HepG2 (cell line): Measurements from ENCODE around the gene TUBGCP5. TPM values are rescaled to one million over a fixed set of nuclear protein-coding genes. Genes with fewer than 3 reads are reported as not detected.

Source experiments
- ATAC-seq: fragments of 200-7000 bp; cut with Tn5 transposase; 3 replicates; pipeline ENCODE4 v1.9.1; 2020; ENCODE audit warnings: mild to moderate bottlenecking, moderate library complexity
- BruUV-seq: library from RNA; stranded (reverse); fragments of 400-500 nt; replicated peaks from 2 replicates; lab custom pipeline; 2021; lab: Mats Ljungman, UMichigan
- CTCF ChIA-PET: fragments of 300-600 bp; formaldehyde crosslinking; extraction: SDS; loops from one replicate; lab custom pipeline; 2021; ENCODE audit warnings: low total read pairs, inconsistent platforms, low intra/inter-chr PET ratio; lab: Yijun Ruan, JAX
- POLR2A ChIA-PET: fragments of 350-600 bp; sonication (Branson Sonifier 250); formaldehyde crosslinking; loops from one replicate; lab custom pipeline; 2020; ENCODE audit warnings: antibody characterized with exemption, inconsistent platforms; lab: Yijun Ruan, JAX
- DNase-seq: peaks from one replicate; pipeline ENCODE4 v3.0.0-alpha.2; 2015; ENCODE audit warnings: low spot score
- FAIRE-seq: peaks from 3 replicates; lab custom pipeline; 2011; peaks lifted over from hg19 to GRCh38; lab: Jason Lieb, UNC
- H2AFZ ChIP-seq: one replicate; pipeline ENCODE4 v1.6.1; 2011; ENCODE audit warnings: low read length, inconsistent platforms
- H3K27ac ChIP-seq: fragments of 300-600 bp; 3 replicates; pipeline ENCODE4 v1.8.0; 2011; ENCODE audit warnings: mixed run types, mild to moderate bottlenecking, mixed read lengths, low read length, inconsistent platforms; ENCODE audit not compliant: insufficient read depth; ENCODE audit errors: extremely low read length
- H3K27me3 ChIP-seq, 2 experiments: fragments of 200-600 bp in 1 of 2; 2 replicates in 1 of 2; 3 replicates in 1 of 2; pipeline versions ENCODE4 v1.6.0 to v1.8.0; 2011; ENCODE audit warnings: low read length in 2 of 2, mild to moderate bottlenecking in 2 of 2, moderate library complexity in 2 of 2, inconsistent platforms in 1 of 2; ENCODE audit not compliant: insufficient read depth in 2 of 2, control insufficient read depth in 1 of 2
- H3K36me3 ChIP-seq, 2 experiments: fragments of 200-600 bp in 1 of 2; replicated peaks in 1 of 2; 2 replicates in 1 of 2; 3 replicates in 1 of 2; pipeline versions ENCODE4 v1.5.1 to v1.8.0; 2011; ENCODE audit warnings: low read length in 2 of 2, inconsistent platforms in 1 of 2; ENCODE audit not compliant: insufficient read depth in 2 of 2, control insufficient read depth in 1 of 2
- H3K4me1 ChIP-seq: 2 replicates; pipeline ENCODE4 v1.5.1; 2012; ENCODE audit warnings: low read length, inconsistent platforms; ENCODE audit not compliant: insufficient read depth
- H3K4me2 ChIP-seq: 2 replicates; pipeline ENCODE4 v1.6.0; 2011; ENCODE audit warnings: low read depth, low read length, inconsistent platforms
- H3K4me3 ChIP-seq, 3 experiments: fragments of 200-600 bp in 1 of 3; sonication (generic), shearing (Covaris generic) in 1 of 3; replicated peaks in 1 of 3; 2 replicates each; pipeline ENCODE4 v1.5.1; 2011 to 2016; ENCODE audit warnings: low read length in 3 of 3, inconsistent platforms in 2 of 3, low read depth in 2 of 3, mild to moderate bottlenecking in 2 of 3, control low read depth in 1 of 3, mixed read lengths in 1 of 3; ENCODE audit not compliant: insufficient read depth in 1 of 3
- H3K79me2 ChIP-seq: one replicate; pipeline ENCODE4 v1.6.1; 2011; ENCODE audit warnings: low read length, inconsistent platforms; ENCODE audit not compliant: insufficient read depth
- H3K9ac ChIP-seq: 2 replicates; pipeline ENCODE4 v1.6.0; 2011; ENCODE audit warnings: mild to moderate bottlenecking, low read depth, low read length, inconsistent platforms; ENCODE audit not compliant: insufficient read depth
- H3K9me3 ChIP-seq: 2 replicates; pipeline ENCODE4 v1.5.1; 2012; ENCODE audit warnings: mild to moderate bottlenecking, low read length
- H4K20me1 ChIP-seq: 2 replicates; pipeline ENCODE4 v1.6.0; 2011; ENCODE audit warnings: inconsistent platforms, mild to moderate bottlenecking, low read length, moderate library complexity; ENCODE audit not compliant: insufficient read depth
- GLI4 ChIP-seq: sonication (generic); formaldehyde crosslinking; IDR thresholded peaks from 2 replicates; pipeline ENCODE4 v1.5.1; 2020; ENCODE audit warnings: missing genetic modification reagents, mild to moderate bottlenecking, moderate library complexity, borderline replicate concordance
- GZF1 ChIP-seq: sonication (generic); formaldehyde crosslinking; IDR thresholded peaks from 2 replicates; pipeline ENCODE4 v1.5.1; 2020; ENCODE audit warnings: mild to moderate bottlenecking, missing genetic modification reagents
- JUNB ChIP-seq: sonication (generic); formaldehyde crosslinking; IDR thresholded peaks from 2 replicates; pipeline ENCODE4 v1.8.0; 2022; ENCODE audit warnings: missing genetic modification reagents, mild to moderate bottlenecking, borderline replicate concordance
- REL ChIP-seq: sonication (generic); formaldehyde crosslinking; conservative IDR thresholded peaks from 2 replicates; pipeline ENCODE4 v1.8.0; 2022; ENCODE audit warnings: mild to moderate bottlenecking, missing genetic modification reagents, moderate library complexity
- U2AF1 ChIP-seq: fragments of 200-400 bp; formaldehyde crosslinking; optimal IDR thresholded peaks from 2 replicates; pipeline ENCODE3; 2017; ENCODE audit warnings: mild to moderate bottlenecking, low read depth, low read length
- ZBED4 ChIP-seq: sonication (generic); formaldehyde crosslinking; IDR thresholded peaks from 2 replicates; pipeline ENCODE4 v1.4.0; 2020; ENCODE audit warnings: missing genetic modification reagents, borderline replicate concordance
- ZFX ChIP-seq: sonication (generic); formaldehyde crosslinking; IDR thresholded peaks from 2 replicates; pipeline ENCODE4 v1.4.0; 2020; ENCODE audit warnings: mild to moderate bottlenecking, low read depth, missing genetic modification reagents, moderate library complexity
- ZKSCAN5 ChIP-seq: sonication (generic); formaldehyde crosslinking; IDR thresholded peaks from 2 replicates; pipeline ENCODE4 v1.5.1; 2020; ENCODE audit warnings: mild to moderate bottlenecking, missing genetic modification reagents
- ZNF317 ChIP-seq: sonication (generic); formaldehyde crosslinking; IDR thresholded peaks from 2 replicates; pipeline ENCODE4 v1.5.0; 2020; ENCODE audit warnings: mild to moderate bottlenecking, missing genetic modification reagents
- ZNF350 ChIP-seq: sonication (generic); formaldehyde crosslinking; IDR thresholded peaks from 2 replicates; pipeline ENCODE4 v1.4.0; 2020; ENCODE audit warnings: mild to moderate bottlenecking, low read depth, missing genetic modification reagents, borderline replicate concordance
- ZNF451 ChIP-seq: sonication (generic); formaldehyde crosslinking; IDR thresholded peaks from 2 replicates; pipeline ENCODE4 v1.5.0; 2020; ENCODE audit warnings: mild to moderate bottlenecking, missing genetic modification reagents
- ZNF629 ChIP-seq: sonication (generic); formaldehyde crosslinking; conservative IDR thresholded peaks from 2 replicates; pipeline ENCODE4 v1.5.0; 2020; ENCODE audit warnings: missing genetic modification reagents
- WGBS: methylation state at CpG from one replicate; pipeline ENCODE4 v1.1.6; 2017; ENCODE audit warnings: low lambda C conversion rate; 5-methylcytosine and 5-hydroxymethylcytosine counted together
- in situ Hi-C: cut with HindIII; loops from 2 replicates; pipeline ENCODE4 v1.10.0; 2017; ENCODE audit warnings: low pct_unique_long_range_greater_than_20kb; ENCODE audit not compliant: extremely low pct_ligation_motif_present
- intact Hi-C: fragments of 100-400 bp; cut with micrococcal nuclease; formaldehyde crosslinking; loops from one replicate; pipeline ENCODE4 v1.10.0; 2022; ENCODE audit not compliant: unreplicated experiment
- polyA plus RNA-seq, 8 experiments: library from polyadenylated mRNA; depleted of rRNA in 3 of 8; stranded (reverse) in 7 of 8; unstranded in 1 of 8; fragments of >200 nt; fragmentation: Illumina TruSeq in 4 of 8; extraction: Trizol in 4 of 8; gene quantifications; 2 replicates each; pipeline versions ENCODE4 v1.2.1 to v1.2.3, GENCODE V29; 2011 to 2016; ENCODE audit warnings: low read depth in 4 of 8, missing spikeins in 1 of 8, mixed read lengths in 1 of 8; ENCODE audit not compliant: insufficient read depth in 1 of 8
- total RNA-seq, 5 experiments: library from RNA; depleted of rRNA; stranded (reverse); fragments of >200 nt; fragmentation: Illumina TruSeq; extraction: Trizol; gene quantifications; 2 replicates each; pipeline ENCODE4 v1.2.3, GENCODE V29; 2016; ENCODE audit warnings: low read depth in 1 of 5

The TUBGCP5 gene
- total and polyA plus RNA-seq, 2 of the 13 experiments (the other 11 are each of a cell fraction or from before 2014, with no cell fraction given): 7.2 to 25.0 TPM

- Histone ChIP-seq H3K9me3 (no peaks in the 10 kb centered on the region), H3K27ac (no peak overlapping the region), H3K79me2 (peaks cover 30% of the 10 kb centered on the region), H3K36me3 (no peaks in the 10 kb centered on the region), H3K4me3 (peak overlapping the region; percentile 66 to 99 (median 96)), H2AFZ (peak overlapping the region; percentile 45), H4K20me1 (peaks cover 20% of the 10 kb centered on the region), H3K4me2 (peak overlapping the region; percentile 79), H3K4me1 (peaks cover 19% of the 10 kb centered on the region), H3K27me3 (no peaks in the 10 kb centered on the region; a peak in 1 of 5 replicates), H3K9ac (peak overlapping the region; percentile 74)
- ATAC-seq (no peak), DNase-seq (no peak), FAIRE-seq (no peak)
- BruUV-seq: TSS peak; percentile 58
- 82% methylated on average over 24 of the region's 30 CpGs for WGBS
- intact Hi-C loops (no loop called here), in situ Hi-C loops (no loop called here)
- CTCF ChIA-PET: no interaction called here
- POLR2A ChIA-PET: interaction anchor here (1.3 to 1.4 kb wide), 2 partner anchors 17 to 58 kb away, joined by 4 to 6 read pairs; partner anchors contain the start of gene TUBGCP5
- TF ChIP-seq ZNF629 (CRISPR knock-in tag) (no peak), GZF1 (CRISPR knock-in tag) (no peak), ZNF317 (CRISPR knock-in tag) (no peak), ZFX (CRISPR knock-in tag) (no peak), ZNF451 (CRISPR knock-in tag) (no peak), JUNB (CRISPR knock-in tag) (no peak), ZBED4 (CRISPR knock-in tag) (no peak), ZKSCAN5 (no peak), REL (no peak), GLI4 (CRISPR knock-in tag) (no peak), U2AF1 (no peak), ZNF350 (CRISPR knock-in tag) (no peak)
These were observed 58.1 kb downstream of the TUBGCP5 start for GRCh38 chr15:22981051-22981840.
